SJSA1 (cell line): Measurements from ENCODE around the gene ZXDC. TPM values are rescaled to one million over a fixed set of nuclear protein-coding genes. Genes with fewer than 3 reads are reported as not detected.

Experiments used
- DNase-seq, 2 experiments: peaks; one replicate each; pipeline ENCODE4 v3.0.0-alpha.2; 2015 to 2020; ENCODE audit warnings: low spot score in 2 of 2, low read depth in 1 of 2
- H3K27ac ChIP-seq: fragments of 250-450 bp; sonication (Bioruptor Pico); 2 replicates; pipeline ENCODE4 v1.5.1; 2020; ENCODE audit warnings: mild to moderate bottlenecking, moderate library complexity
- H3K27me3 ChIP-seq: fragments of 250-450 bp; sonication (Bioruptor Pico); replicated peaks from 2 replicates; pipeline ENCODE4 v1.5.1; 2020; ENCODE audit warnings: mild to moderate bottlenecking, moderate library complexity
- H3K36me3 ChIP-seq: fragments of 250-450 bp; sonication (Bioruptor Pico); 2 replicates; pipeline ENCODE4 v1.5.1; 2020; ENCODE audit warnings: mild to moderate bottlenecking
- H3K4me1 ChIP-seq: fragments of 250-450 bp; sonication (Bioruptor Pico); replicated peaks from 2 replicates; pipeline ENCODE4 v1.6.1; 2021; ENCODE audit warnings: mild to moderate bottlenecking
- H3K4me3 ChIP-seq: fragments of 250-450 bp; sonication (Bioruptor Pico); 2 replicates; pipeline ENCODE4 v1.5.1; 2020; ENCODE audit warnings: mild to moderate bottlenecking
- H3K9me3 ChIP-seq: fragments of 250-450 bp; sonication (Bioruptor Pico); replicated peaks from 2 replicates; pipeline ENCODE4 v1.5.1; 2020; ENCODE audit warnings: mild to moderate bottlenecking
- total RNA-seq: library from RNA; depleted of rRNA; stranded (reverse); fragments of >200 nt; shearing (Covaris generic); gene quantifications from 2 replicates; pipeline ENCODE4 v1.2.3, GENCODE V29; 2014

The ZXDC gene
- total RNA-seq, 1 experiment from 2014 or later = 14.0 TPM

GRCh38 chr3:126441256-126441880, 34.3 kb downstream of the ZXDC start:
- Histone ChIP-seq H3K27ac (no peak overlapping the region), H3K27me3 (no peaks in the 10 kb centered on the region), H3K9me3 (no peaks in the 10 kb centered on the region), H3K4me3 (no peak overlapping the region), H3K36me3 (peaks cover 5% of the 10 kb centered on the region), H3K4me1 (no peaks in the 10 kb centered on the region)
- DNase-seq = no peak

GRCh38 chr3:126440709-126440995, 35.0 kb downstream of the ZXDC start:
- Histone ChIP-seq H3K4me3 (no peak overlapping the region), H3K27ac (no peak overlapping the region), H3K36me3 (peaks cover 5% of the 10 kb centered on the region), H3K27me3 (no peaks in the 10 kb centered on the region), H3K4me1 (no peaks in the 10 kb centered on the region), H3K9me3 (no peaks in the 10 kb centered on the region)
- DNase-seq = no peak

GRCh38 chr3:126439968-126440708, 35.6 kb downstream of the ZXDC start:
- H3K27ac ChIP-seq = no peak overlapping the region
- no peaks in the 10 kb centered on the region for H3K4me1 ChIP-seq

GRCh38 chr3:126439346-126439967, 36.2 kb downstream of the ZXDC start:
- Histone ChIP-seq H3K27ac (no peak overlapping the region), H3K27me3 (no peaks in the 10 kb centered on the region), H3K4me3 (no peak overlapping the region), H3K9me3 (no peaks in the 10 kb centered on the region), H3K4me1 (no peaks in the 10 kb centered on the region), H3K36me3 (peaks cover 2% of the 10 kb centered on the region; the same call in 1 of the 2 replicates)
- no peak for DNase-seq

More at GRCh38 chr3:126439968-126440708, 35.6 kb downstream of the ZXDC start:
- DNase-seq = no peak
- Histone ChIP-seq H3K36me3 (peaks cover 5% of the 10 kb centered on the region), H3K9me3 (no peaks in the 10 kb centered on the region), H3K27me3 (no peaks in the 10 kb centered on the region), H3K4me3 (no peak overlapping the region)

GRCh38 chr3:126438746-126439145, 36.9 kb downstream of the ZXDC start:
- Histone ChIP-seq H3K4me3 (no peak overlapping the region), H3K4me1 (no peaks in the 10 kb centered on the region), H3K36me3 (peaks cover 2% of the 10 kb centered on the region; the same call in 1 of the 2 replicates), H3K27ac (no peak overlapping the region), H3K9me3 (no peaks in the 10 kb centered on the region), H3K27me3 (no peaks in the 10 kb centered on the region)
- no peak for DNase-seq

- no peak for DNase-seq
- peaks cover 2% of the 10 kb centered on the region; the same call in 1 of the 2 replicates for H3K36me3 ChIP-seq
- no peaks in the 10 kb centered on the region; the same call in 1 of the 2 replicates for H3K4me1 ChIP-seq
- no peak overlapping the region for H3K4me3 ChIP-seq
- no peaks in the 10 kb centered on the region for H3K27me3 ChIP-seq
- H3K27ac ChIP-seq = no peak overlapping the region
- no peaks in the 10 kb centered on the region for H3K9me3 ChIP-seq
These were observed 37.5 kb downstream of the ZXDC start for GRCh38 chr3:126438186-126438585.

GRCh38 chr3:126436826-126437717, 38.6 kb downstream of the ZXDC start:
- peaks cover 3% of the 10 kb centered on the region; the same call in 1 of the 2 replicates for H3K4me1 ChIP-seq
- peaks cover 2% of the 10 kb centered on the region; the same call in 1 of the 2 replicates for H3K36me3 ChIP-seq
- no peaks in the 10 kb centered on the region for H3K27me3 ChIP-seq
- H3K27ac ChIP-seq = no peak overlapping the region
- H3K4me3 ChIP-seq = no peak overlapping the region
- DNase-seq = no peak
- no peaks in the 10 kb centered on the region for H3K9me3 ChIP-seq

- DNase-seq = peak in 1 of 2 experiments; percentile 35
- Histone ChIP-seq H3K27me3 (no peaks in the 10 kb centered on the region), H3K4me1 (peaks cover 3% of the 10 kb centered on the region; the same call in 1 of the 2 replicates), H3K27ac (no peak overlapping the region), H3K4me3 (no peak overlapping the region), H3K36me3 (no peaks in the 10 kb centered on the region; the same call in 1 of the 2 replicates), H3K9me3 (no peaks in the 10 kb centered on the region)
These were observed 40.0 kb downstream of the ZXDC start for GRCh38 chr3:126435456-126436315.

GRCh38 chr3:126434931-126435411, 40.7 kb downstream of the ZXDC start:
- no peak overlapping the region for H3K27ac ChIP-seq
- peaks cover 3% of the 10 kb centered on the region; the same call in 1 of the 2 replicates for H3K4me1 ChIP-seq
- no peaks in the 10 kb centered on the region for H3K27me3 ChIP-seq
- no peak overlapping the region for H3K4me3 ChIP-seq
- H3K9me3 ChIP-seq = no peaks in the 10 kb centered on the region
- H3K36me3 ChIP-seq = no peaks in the 10 kb centered on the region; the same call in 1 of the 2 replicates
- DNase-seq = no peak

GRCh38 chr3:126434264-126434590, 41.5 kb downstream of the ZXDC start:
- DNase-seq = no peak
- H3K36me3 ChIP-seq = no peaks in the 10 kb centered on the region; the same call in 1 of the 2 replicates
- H3K4me1 ChIP-seq = peaks cover 3% of the 10 kb centered on the region; the same call in 1 of the 2 replicates
- H3K27ac ChIP-seq = no peak overlapping the region
- no peak overlapping the region for H3K4me3 ChIP-seq
- no peaks in the 10 kb centered on the region for H3K27me3 ChIP-seq
- H3K9me3 ChIP-seq = no peaks in the 10 kb centered on the region

GRCh38 chr3:126433496-126434263, 42.0 kb downstream of the ZXDC start:
- no peak for DNase-seq
- Histone ChIP-seq H3K9me3 (no peaks in the 10 kb centered on the region), H3K27me3 (no peaks in the 10 kb centered on the region), H3K4me3 (no peak overlapping the region), H3K27ac (no peak overlapping the region), H3K4me1 (peaks cover 3% of the 10 kb centered on the region; the same call in 1 of the 2 replicates), H3K36me3 (no peaks in the 10 kb centered on the region; the same call in 1 of the 2 replicates)

- H3K9me3 ChIP-seq = no peaks in the 10 kb centered on the region
- H3K4me3 ChIP-seq = no peak overlapping the region
- no peaks in the 10 kb centered on the region for H3K27me3 ChIP-seq
- H3K27ac ChIP-seq = no peak overlapping the region
- DNase-seq = no peak
- no peaks in the 10 kb centered on the region; the same call in 1 of the 2 replicates for H3K36me3 ChIP-seq
- H3K4me1 ChIP-seq = peaks cover 3% of the 10 kb centered on the region; the same call in 1 of the 2 replicates
These were observed 42.6 kb downstream of the ZXDC start for GRCh38 chr3:126433105-126433430.
